HG03066 (cell line): ENCODE measurements around the gene PDE3B.
"Not testable (repeated sequence)": the region's sequence is repeated elsewhere in the genome, so short reads cannot be mapped to it uniquely, and the experiment has no call there.

Source experiments
- ATAC-seq: cut with Tn5 transposase; IDR thresholded peaks from one replicate; pipeline ENCODE4 v1.9.1; 2021; ENCODE audit warnings: low read depth; ENCODE audit not compliant: unreplicated experiment

The PDE3B gene

GRCh38 chr11:14741195-14741594 is 97.6 kb downstream of the PDE3B start:
- no peak for ATAC-seq

- no peak for ATAC-seq
Observed at GRCh38 chr11:14742849-14743559, 99.4 kb downstream of the PDE3B start.

GRCh38 chr11:14743667-14744066 is 100.1 kb downstream of the PDE3B start:
- ATAC-seq = not testable (repeated sequence)

GRCh38 chr11:14746857-14747395 is 103.3 kb downstream of the PDE3B start:
- ATAC-seq = no peak

GRCh38 chr11:14748090-14748489 is 104.5 kb downstream of the PDE3B start:
- ATAC-seq = no peak

GRCh38 chr11:14750911-14751310 is 107.3 kb downstream of the PDE3B start:
- no peak for ATAC-seq

GRCh38 chr11:14751975-14752407 is 108.4 kb downstream of the PDE3B start:
- ATAC-seq = no peak

- ATAC-seq = no peak
Observed at GRCh38 chr11:14755140-14755539, 111.5 kb downstream of the PDE3B start.

- no peak for ATAC-seq
Observed at GRCh38 chr11:14756349-14756748, 112.7 kb downstream of the PDE3B start.

GRCh38 chr11:14759300-14760012 is 115.9 kb downstream of the PDE3B start:
- not testable (repeated sequence) for ATAC-seq

GRCh38 chr11:14764179-14764578 is 120.6 kb downstream of the PDE3B start:
- ATAC-seq = no peak

- peak; percentile 81 for ATAC-seq
Observed at GRCh38 chr11:14764579-14765527, 121.2 kb downstream of the PDE3B start.

GRCh38 chr11:14766585-14766984 is 123.0 kb downstream of the PDE3B start:
- ATAC-seq = no peak

GRCh38 chr11:14768526-14769188 is 125.1 kb downstream of the PDE3B start:
- ATAC-seq = peak; percentile 53

- no peak for ATAC-seq
Observed at GRCh38 chr11:14773755-14774154, 130.2 kb downstream of the PDE3B start.

GRCh38 chr11:14774721-14775120 is 131.1 kb downstream of the PDE3B start:
- ATAC-seq = no peak

GRCh38 chr11:14775897-14776296 is 132.3 kb downstream of the PDE3B start:
- ATAC-seq = no peak

GRCh38 chr11:14778460-14778859 is 134.9 kb downstream of the PDE3B start:
- not testable (repeated sequence) for ATAC-seq

GRCh38 chr11:14783788-14784187 is 140.2 kb downstream of the PDE3B start:
- ATAC-seq = no peak

- no peak for ATAC-seq
Observed at GRCh38 chr11:14784230-14784629, 140.6 kb downstream of the PDE3B start.
